ENCODE measurements around the gene TXLNB. TPM values are rescaled to one million over a fixed set of nuclear protein-coding genes. Genes with fewer than 3 reads are reported as not detected.

Gene TXLNB
- total and polyA plus RNA-seq, 4 donors: 0.15 to 0.23 (median 0.17) TPM; not detected in 1

GRCh38 chr6:139313784-139314545 is 22.2 kb upstream of the TXLNB start:
- Histone ChIP-seq H3K27ac (ENCODE audit: low read depth in 1 of 2, low read length in 2 of 2) (no peak overlapping the region), H3K4me1 (ENCODE audit: control insufficient read depth in 4 of 4, insufficient read depth in 4 of 4, low read length in 3 of 4) (peaks cover 0 to 6% (median 2%) of the 10 kb centered on the region in 4 donors), H3K36me3 (ENCODE audit: control insufficient read depth in 4 of 4, insufficient read depth in 3 of 4, low read depth in 1 of 4, low read length in 3 of 4) (no peaks in the 10 kb centered on the region), H3K27me3 (ENCODE audit: control insufficient read depth in 4 of 4, insufficient read depth in 4 of 4, low read length in 3 of 4) (no peaks in the 10 kb centered on the region), H3K4me3 (ENCODE audit: low read depth in 1 of 3, low read length in 3 of 3) (no peak overlapping the region), H3K9me3 (ENCODE audit: control insufficient read depth in 4 of 4, low read length in 3 of 4) (no peaks in the 10 kb centered on the region), H3K9ac (ENCODE audit: low read depth in 1 of 2, low read length in 2 of 2) (no peak overlapping the region)
- WGBS: 78% methylated on average over 6 of the region's 6 CpGs
- TF ChIP-seq YY1 (IDR thresholded peaks at IDR 0.05): no peak
- no peak for TF ChIP-seq FOXA1 (IDR thresholded peaks at IDR 0.05)
- no peak for TF ChIP-seq RXRA (IDR thresholded peaks at IDR 0.05)
- TF ChIP-seq HNF4G (IDR thresholded peaks at IDR 0.05): no peak
- TF ChIP-seq CTCF (IDR thresholded peaks at IDR 0.05; ENCODE audit: low read depth, low read length, missing input control): no peak
- no peak for TF ChIP-seq GABPA (IDR thresholded peaks at IDR 0.05 in 1 of 2, conservative IDR thresholded peaks at IDR 0.05 in 1 of 2)
- no peak for TF ChIP-seq NR2F2 (IDR thresholded peaks at IDR 0.05)
- no peak for TF ChIP-seq FOXA2 (IDR thresholded peaks at IDR 0.05)
- TF ChIP-seq RAD21 (IDR thresholded peaks at IDR 0.05): no peak
- TF ChIP-seq JUND (IDR thresholded peaks at IDR 0.05): no peak
- TF ChIP-seq, protein P1, sequence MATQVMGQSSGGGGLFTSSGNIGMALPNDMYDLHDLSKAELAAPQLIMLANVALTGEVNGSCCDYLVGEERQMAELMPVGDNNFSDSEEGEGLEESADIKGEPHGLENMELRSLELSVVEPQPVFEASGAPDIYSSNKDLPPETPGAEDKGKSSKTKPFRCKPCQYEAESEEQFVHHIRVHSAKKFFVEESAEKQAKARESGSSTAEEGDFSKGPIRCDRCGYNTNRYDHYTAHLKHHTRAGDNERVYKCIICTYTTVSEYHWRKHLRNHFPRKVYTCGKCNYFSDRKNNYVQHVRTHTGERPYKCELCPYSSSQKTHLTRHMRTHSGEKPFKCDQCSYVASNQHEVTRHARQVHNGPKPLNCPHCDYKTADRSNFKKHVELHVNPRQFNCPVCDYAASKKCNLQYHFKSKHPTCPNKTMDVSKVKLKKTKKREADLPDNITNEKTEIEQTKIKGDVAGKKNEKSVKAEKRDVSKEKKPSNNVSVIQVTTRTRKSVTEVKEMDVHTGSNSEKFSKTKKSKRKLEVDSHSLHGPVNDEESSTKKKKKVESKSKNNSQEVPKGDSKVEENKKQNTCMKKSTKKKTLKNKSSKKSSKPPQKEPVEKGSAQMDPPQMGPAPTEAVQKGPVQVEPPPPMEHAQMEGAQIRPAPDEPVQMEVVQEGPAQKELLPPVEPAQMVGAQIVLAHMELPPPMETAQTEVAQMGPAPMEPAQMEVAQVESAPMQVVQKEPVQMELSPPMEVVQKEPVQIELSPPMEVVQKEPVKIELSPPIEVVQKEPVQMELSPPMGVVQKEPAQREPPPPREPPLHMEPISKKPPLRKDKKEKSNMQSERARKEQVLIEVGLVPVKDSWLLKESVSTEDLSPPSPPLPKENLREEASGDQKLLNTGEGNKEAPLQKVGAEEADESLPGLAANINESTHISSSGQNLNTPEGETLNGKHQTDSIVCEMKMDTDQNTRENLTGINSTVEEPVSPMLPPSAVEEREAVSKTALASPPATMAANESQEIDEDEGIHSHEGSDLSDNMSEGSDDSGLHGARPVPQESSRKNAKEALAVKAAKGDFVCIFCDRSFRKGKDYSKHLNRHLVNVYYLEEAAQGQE (IDR thresholded peaks at IDR 0.05): no peak
- TF ChIP-seq HNF4A (conservative IDR thresholded peaks at IDR 0.05): no peak
- no peak for TF ChIP-seq TAF1 (conservative IDR thresholded peaks at IDR 0.05)
- DNase-seq (ENCODE audit: low spot score): no peak

- Histone ChIP-seq H3K9ac (ENCODE audit: low read depth in 1 of 2, low read length in 2 of 2) (no peak overlapping the region), H3K27ac (ENCODE audit: low read depth in 1 of 2, low read length in 2 of 2) (no peak overlapping the region), H3K27me3 (ENCODE audit: control insufficient read depth in 4 of 4, insufficient read depth in 4 of 4, low read length in 3 of 4) (no peaks in the 10 kb centered on the region), H3K36me3 (ENCODE audit: control insufficient read depth in 4 of 4, insufficient read depth in 3 of 4, low read depth in 1 of 4, low read length in 3 of 4) (no peaks in the 10 kb centered on the region), H3K9me3 (ENCODE audit: control insufficient read depth in 4 of 4, low read length in 3 of 4) (no peaks in the 10 kb centered on the region), H3K4me3 (ENCODE audit: low read depth in 1 of 3, low read length in 3 of 3) (no peak overlapping the region), H3K4me1 (ENCODE audit: control insufficient read depth in 4 of 4, insufficient read depth in 4 of 4, low read length in 3 of 4) (peaks cover 0 to 11% (median 3%) of the 10 kb centered on the region in 4 donors)
- 96% methylated on average over 7 of the region's 7 CpGs for WGBS
- TF ChIP-seq RXRA (IDR thresholded peaks at IDR 0.05) (no peak), HNF4A (conservative IDR thresholded peaks at IDR 0.05) (no peak), FOXA2 (IDR thresholded peaks at IDR 0.05) (no peak), CTCF (IDR thresholded peaks at IDR 0.05; ENCODE audit: low read depth, low read length, missing input control) (no peak), MAX (IDR thresholded peaks at IDR 0.05) (no peak), GABPA (IDR thresholded peaks at IDR 0.05 in 1 of 2, conservative IDR thresholded peaks at IDR 0.05 in 1 of 2) (no peak), RAD21 (IDR thresholded peaks at IDR 0.05) (no peak), ATF3 (IDR thresholded peaks at IDR 0.05) (no peak), YY1 (IDR thresholded peaks at IDR 0.05) (no peak), TAF1 (conservative IDR thresholded peaks at IDR 0.05) (no peak)
- TF ChIP-seq, protein P2, sequence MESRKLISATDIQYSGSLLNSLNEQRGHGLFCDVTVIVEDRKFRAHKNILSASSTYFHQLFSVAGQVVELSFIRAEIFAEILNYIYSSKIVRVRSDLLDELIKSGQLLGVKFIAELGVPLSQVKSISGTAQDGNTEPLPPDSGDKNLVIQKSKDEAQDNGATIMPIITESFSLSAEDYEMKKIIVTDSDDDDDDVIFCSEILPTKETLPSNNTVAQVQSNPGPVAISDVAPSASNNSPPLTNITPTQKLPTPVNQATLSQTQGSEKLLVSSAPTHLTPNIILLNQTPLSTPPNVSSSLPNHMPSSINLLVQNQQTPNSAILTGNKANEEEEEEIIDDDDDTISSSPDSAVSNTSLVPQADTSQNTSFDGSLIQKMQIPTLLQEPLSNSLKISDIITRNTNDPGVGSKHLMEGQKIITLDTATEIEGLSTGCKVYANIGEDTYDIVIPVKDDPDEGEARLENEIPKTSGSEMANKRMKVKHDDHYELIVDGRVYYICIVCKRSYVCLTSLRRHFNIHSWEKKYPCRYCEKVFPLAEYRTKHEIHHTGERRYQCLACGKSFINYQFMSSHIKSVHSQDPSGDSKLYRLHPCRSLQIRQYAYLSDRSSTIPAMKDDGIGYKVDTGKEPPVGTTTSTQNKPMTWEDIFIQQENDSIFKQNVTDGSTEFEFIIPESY (IDR thresholded peaks at IDR 0.05): no peak
- TF ChIP-seq, protein P1 (IDR thresholded peaks at IDR 0.05): no peak
- no peak for DNase-seq (ENCODE audit: low spot score)
These were observed 21.4 kb upstream of the TXLNB start for GRCh38 chr6:139313229-139313628.

All from liver (tissue), 9 donors.